Upper lobe of left lung (tissue), 6 donors: ENCODE data around the gene OSBP2. TPM values are rescaled to one million over a fixed set of nuclear protein-coding genes. Genes with fewer than 3 reads are reported as not detected.
A peak's percentile ranks its signal among the peaks of the same experiment; 100 is the strongest.

Experiments
- ATAC-seq, 2 donors: fragments of 200-7000 bp; cut with Tn5 transposase; one replicate each; pipeline ENCODE4 v1.9.1; 2022; ENCODE audit warnings: mild to moderate bottlenecking in 2 of 2, moderate library complexity in 2 of 2; ENCODE audit not compliant: low FRiP score in 2 of 2
- DNase-seq, 2 donors: peaks; one replicate each; pipeline ENCODE4 v3.0.0-alpha.2; 2019 to 2020
- H3K27ac ChIP-seq, 4 donors: fragments of 200-600 bp; sonication (generic); one replicate each; pipeline ENCODE4 v1.5.1; 2016 to 2019
- H3K27me3 ChIP-seq, 4 donors: fragments of 200-600 bp; sonication (generic); one replicate each; pipeline ENCODE4 v1.5.1; 2017 to 2019
- H3K36me3 ChIP-seq, 4 donors: fragments of 200-600 bp; sonication (generic); one replicate each; pipeline ENCODE4 v1.5.1; 2016 to 2019
- H3K4me1 ChIP-seq, 4 donors: fragments of 200-600 bp; sonication (generic); one replicate each; pipeline ENCODE4 v1.5.1; 2018 to 2019
- H3K4me3 ChIP-seq, 4 donors: fragments of 200-600 bp; sonication (generic); one replicate each; pipeline ENCODE4 v1.5.1; 2017 to 2019; ENCODE audit warnings: mild to moderate bottlenecking in 2 of 4, moderate library complexity in 1 of 4
- H3K9me3 ChIP-seq, 4 donors: fragments of 200-600 bp; sonication (generic); one replicate each; pipeline ENCODE4 v1.5.1; 2018 to 2019
- EP300 ChIP-seq, 4 donors: sonication (generic); formaldehyde crosslinking; IDR thresholded peaks; one replicate each; pipeline ENCODE4 v1.5.1; 2017; ENCODE audit warnings: antibody characterized with exemption in 4 of 4, control low read depth in 2 of 4
- POLR2A ChIP-seq, 4 donors: fragments of 450-650 bp; IDR thresholded peaks; one replicate each; pipeline ENCODE4 v1.5.1; 2016 to 2017; ENCODE audit warnings: antibody characterized with exemption in 4 of 4, mild to moderate bottlenecking in 2 of 4
- POLR2AphosphoS5 ChIP-seq, 2 donors: sonication (generic); formaldehyde crosslinking; IDR thresholded peaks; one replicate each; pipeline ENCODE4 v1.5.1; 2017; ENCODE audit warnings: antibody characterized with exemption in 2 of 2
- WGBS, 2 donors: methylation state at CpG; one replicate each; pipeline ENCODE4 v1.1.5; 2017 to 2018; 5-methylcytosine and 5-hydroxymethylcytosine counted together
- total RNA-seq, 6 donors: library from RNA; depleted of rRNA in 4 of 6; stranded (reverse); fragments of >200 nt in 4 of 6; gene quantifications; one replicate each; pipeline versions ENCODE4 v1.1.0 to v1.2.1, GENCODE V29; 2016 to 2021
- TF ChIP-seq, protein P1 (sequence below), 6 experiments: fragments of 450-650 bp in 4 of 6; fragments of 200-600 bp in 2 of 6; sonication (generic) in 2 of 6; IDR thresholded peaks; one replicate each; pipeline ENCODE4 v1.5.1; 2016 to 2019; ENCODE audit warnings: antibody characterized with exemption in 6 of 6
- donor health status: DM: no; HTN: no; CAD: no; lungs with moderate emphysema.
- donor health status: DM: no; HTN: yes; CAD: no; lungs with severe emphysema.

The OSBP2 gene
- total RNA-seq, 6 donors from 2014 or later = 3.5 to 14.5 (median 5.0) TPM

DNA sequence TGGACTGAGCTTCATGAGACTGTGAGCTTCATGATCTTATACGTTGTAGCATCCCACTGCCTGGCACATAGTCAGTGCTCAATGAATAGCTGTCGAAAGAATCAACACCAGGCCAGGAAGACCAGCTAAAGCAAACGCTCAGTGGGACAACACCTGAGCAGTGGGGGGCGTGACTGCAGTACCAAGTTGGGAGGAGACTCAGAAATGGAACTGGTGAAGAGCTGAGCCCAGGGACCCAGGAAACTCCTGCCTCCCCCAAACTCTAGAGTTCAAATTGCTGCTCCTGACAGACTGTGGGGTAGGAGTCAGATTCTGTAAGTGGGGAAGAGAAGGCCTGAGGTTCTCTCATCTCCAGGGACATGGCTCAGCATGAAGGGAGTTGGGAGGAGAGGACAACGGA, 214.6 kb downstream of the OSBP2 start:
- WGBS, 2 donors = 90 to 93% methylated on average over 5 of the region's 5 CpGs
- ATAC-seq = no peak
- no peak overlapping the region for H3K4me3 ChIP-seq
- no peak for DNase-seq
- no peak overlapping the region for H3K27ac ChIP-seq
- peaks cover 0 to 5% (median 0%) of the 10 kb centered on the region in 4 donors for H3K36me3 ChIP-seq
- H3K27me3 ChIP-seq = no peaks in the 10 kb centered on the region
- H3K4me1 ChIP-seq = no peaks in the 10 kb centered on the region
- H3K9me3 ChIP-seq = no peaks in the 10 kb centered on the region
- no peak for TF ChIP-seq POLR2AphosphoS5 (IDR thresholded peaks at IDR 0.05)
- TF ChIP-seq, protein P1, sequence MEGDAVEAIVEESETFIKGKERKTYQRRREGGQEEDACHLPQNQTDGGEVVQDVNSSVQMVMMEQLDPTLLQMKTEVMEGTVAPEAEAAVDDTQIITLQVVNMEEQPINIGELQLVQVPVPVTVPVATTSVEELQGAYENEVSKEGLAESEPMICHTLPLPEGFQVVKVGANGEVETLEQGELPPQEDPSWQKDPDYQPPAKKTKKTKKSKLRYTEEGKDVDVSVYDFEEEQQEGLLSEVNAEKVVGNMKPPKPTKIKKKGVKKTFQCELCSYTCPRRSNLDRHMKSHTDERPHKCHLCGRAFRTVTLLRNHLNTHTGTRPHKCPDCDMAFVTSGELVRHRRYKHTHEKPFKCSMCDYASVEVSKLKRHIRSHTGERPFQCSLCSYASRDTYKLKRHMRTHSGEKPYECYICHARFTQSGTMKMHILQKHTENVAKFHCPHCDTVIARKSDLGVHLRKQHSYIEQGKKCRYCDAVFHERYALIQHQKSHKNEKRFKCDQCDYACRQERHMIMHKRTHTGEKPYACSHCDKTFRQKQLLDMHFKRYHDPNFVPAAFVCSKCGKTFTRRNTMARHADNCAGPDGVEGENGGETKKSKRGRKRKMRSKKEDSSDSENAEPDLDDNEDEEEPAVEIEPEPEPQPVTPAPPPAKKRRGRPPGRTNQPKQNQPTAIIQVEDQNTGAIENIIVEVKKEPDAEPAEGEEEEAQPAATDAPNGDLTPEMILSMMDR (IDR thresholded peaks at IDR 0.05) = no peak
- TF ChIP-seq POLR2A (IDR thresholded peaks at IDR 0.05) = no peak
- no peak for TF ChIP-seq EP300 (IDR thresholded peaks at IDR 0.05)

DNA sequence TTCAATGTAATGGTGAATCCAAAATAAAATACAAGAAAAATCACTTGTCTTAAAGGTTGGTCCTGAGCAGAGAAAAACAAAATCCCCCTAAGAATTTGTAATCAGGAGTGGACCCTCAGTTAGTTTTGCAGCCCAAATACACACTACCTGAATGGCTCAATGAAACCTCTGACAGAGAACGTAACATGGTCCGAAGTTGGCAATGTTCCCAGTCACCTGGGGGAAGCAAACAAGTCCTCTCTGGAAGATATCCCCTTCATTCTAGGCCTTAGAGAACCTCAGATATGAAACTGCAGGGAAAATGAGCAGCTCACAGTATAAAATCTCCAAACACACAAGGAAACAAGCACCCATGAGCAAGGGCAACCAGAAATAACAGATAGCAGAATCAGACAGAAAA, 215.7 kb downstream of the OSBP2 start:
- no peak for DNase-seq
- no peaks in the 10 kb centered on the region for H3K27me3 ChIP-seq
- H3K4me3 ChIP-seq = no peak overlapping the region
- no peak for ATAC-seq
- H3K4me1 ChIP-seq = no peaks in the 10 kb centered on the region
- WGBS, 2 donors = 83 to 87% methylated on average over 2 of the region's 2 CpGs
- H3K27ac ChIP-seq = no peak overlapping the region
- TF ChIP-seq EP300 (IDR thresholded peaks at IDR 0.05) (no peak), POLR2AphosphoS5 (IDR thresholded peaks at IDR 0.05) (no peak), POLR2A (IDR thresholded peaks at IDR 0.05) (no peak)
- peaks cover 0 to 5% (median 2%) of the 10 kb centered on the region in 4 donors for H3K9me3 ChIP-seq
- peaks cover 0 to 5% (median 0%) of the 10 kb centered on the region in 4 donors for H3K36me3 ChIP-seq

GRCh38 chr22:30918761-30919160, 224.1 kb downstream of the OSBP2 start:
- DNase-seq = no peak
- Histone ChIP-seq H3K36me3 (no peaks in the 10 kb centered on the region), H3K27me3 (no peaks in the 10 kb centered on the region), H3K4me3 (no peak overlapping the region), H3K4me1 (peaks cover 11 to 22% (median 15%) of the 10 kb centered on the region in 4 donors), H3K9me3 (peaks cover 7 to 11% (median 9%) of the 10 kb centered on the region in 4 donors), H3K27ac (no peak overlapping the region)
- WGBS, 2 donors = 89 to 90% methylated on average over 7 of the region's 7 CpGs
- TF ChIP-seq EP300 (IDR thresholded peaks at IDR 0.05) (no peak), POLR2A (IDR thresholded peaks at IDR 0.05) (no peak), POLR2AphosphoS5 (IDR thresholded peaks at IDR 0.05) (no peak)
- TF ChIP-seq, protein P1 (IDR thresholded peaks at IDR 0.05) = no peak
- no peak for ATAC-seq

GRCh38 chr22:30919973-30920372, 225.3 kb downstream of the OSBP2 start:
- Histone ChIP-seq H3K27ac (no peak overlapping the region), H3K4me3 (no peak overlapping the region), H3K36me3 (no peaks in the 10 kb centered on the region), H3K9me3 (peaks cover 7 to 10% (median 9%) of the 10 kb centered on the region in 4 donors), H3K4me1 (peaks cover 11 to 22% (median 15%) of the 10 kb centered on the region in 4 donors), H3K27me3 (no peaks in the 10 kb centered on the region)
- DNase-seq (no peak), ATAC-seq (no peak)
- TF ChIP-seq, protein P1 (IDR thresholded peaks at IDR 0.05) = no peak
- TF ChIP-seq EP300 (IDR thresholded peaks at IDR 0.05) (no peak), POLR2A (IDR thresholded peaks at IDR 0.05) (no peak), POLR2AphosphoS5 (IDR thresholded peaks at IDR 0.05) (no peak)
- 81 to 85% methylated on average over 7 of the region's 7 CpGs for WGBS, 2 donors

DNA sequence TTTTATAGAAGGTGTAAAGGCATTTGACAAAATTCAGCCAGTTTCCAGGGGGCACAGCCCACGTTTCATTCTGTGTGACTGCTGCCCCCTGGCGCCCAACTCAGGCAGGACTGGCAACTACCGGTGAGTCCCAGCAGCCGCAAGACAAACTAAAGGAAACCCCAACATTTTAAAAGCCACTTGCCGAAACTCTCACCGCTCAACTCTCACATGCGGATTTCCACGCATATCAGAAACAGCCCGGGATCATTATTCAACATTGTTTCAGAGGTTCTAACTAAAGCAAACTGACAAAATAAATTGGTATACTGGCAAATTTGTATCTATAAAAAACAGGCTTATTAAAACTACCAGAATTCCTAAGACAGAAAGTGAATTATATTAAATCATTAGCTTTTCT, 225.7 kb downstream of the OSBP2 start:
- H3K27me3 ChIP-seq = no peaks in the 10 kb centered on the region
- no peak overlapping the region for H3K27ac ChIP-seq
- ATAC-seq = peak; percentile 70 to 86
- peaks cover 6 to 7% (median 6%) of the 10 kb centered on the region in 4 donors for H3K9me3 ChIP-seq
- peak overlapping the region in 2 of 4 donors; percentile 7 to 44 for H3K4me3 ChIP-seq
- no peak for TF ChIP-seq EP300 (IDR thresholded peaks at IDR 0.05)
- TF ChIP-seq, protein P1 (IDR thresholded peaks at IDR 0.05) = peak; percentile 62 to 90 (median 77)
- H3K36me3 ChIP-seq = peaks cover 0 to 4% (median under 1%) of the 10 kb centered on the region in 4 donors
- WGBS, 2 donors = 2 to 4% methylated on average over 9 of the region's 9 CpGs
- DNase-seq = peak; percentile 78 to 87
- peaks cover 11 to 22% (median 15%) of the 10 kb centered on the region in 4 donors for H3K4me1 ChIP-seq
